Fibroblast of skin of scalp (primary cell): ENCODE measurements around the gene ADAMTS7. TPM values are rescaled to one million over a fixed set of nuclear protein-coding genes. Genes with fewer than 3 reads are reported as not detected.
"Not testable (repeated sequence)": the region's sequence is repeated elsewhere in the genome, so short reads cannot be mapped to it uniquely, and the experiment has no call there.

Experiments used
- DNase-seq: peaks from one replicate; pipeline ENCODE4 v3.0.0-alpha.2; 2013
- polyA plus RNA-seq, 2 experiments: library from polyadenylated mRNA; unstranded; fragments of 120-200 nt; gene quantifications; one replicate each; pipeline ENCODE4 v1.2.1, GENCODE V29; 2013; ENCODE audit not compliant: insufficient read length in 2 of 2

The ADAMTS7 gene, protein sequence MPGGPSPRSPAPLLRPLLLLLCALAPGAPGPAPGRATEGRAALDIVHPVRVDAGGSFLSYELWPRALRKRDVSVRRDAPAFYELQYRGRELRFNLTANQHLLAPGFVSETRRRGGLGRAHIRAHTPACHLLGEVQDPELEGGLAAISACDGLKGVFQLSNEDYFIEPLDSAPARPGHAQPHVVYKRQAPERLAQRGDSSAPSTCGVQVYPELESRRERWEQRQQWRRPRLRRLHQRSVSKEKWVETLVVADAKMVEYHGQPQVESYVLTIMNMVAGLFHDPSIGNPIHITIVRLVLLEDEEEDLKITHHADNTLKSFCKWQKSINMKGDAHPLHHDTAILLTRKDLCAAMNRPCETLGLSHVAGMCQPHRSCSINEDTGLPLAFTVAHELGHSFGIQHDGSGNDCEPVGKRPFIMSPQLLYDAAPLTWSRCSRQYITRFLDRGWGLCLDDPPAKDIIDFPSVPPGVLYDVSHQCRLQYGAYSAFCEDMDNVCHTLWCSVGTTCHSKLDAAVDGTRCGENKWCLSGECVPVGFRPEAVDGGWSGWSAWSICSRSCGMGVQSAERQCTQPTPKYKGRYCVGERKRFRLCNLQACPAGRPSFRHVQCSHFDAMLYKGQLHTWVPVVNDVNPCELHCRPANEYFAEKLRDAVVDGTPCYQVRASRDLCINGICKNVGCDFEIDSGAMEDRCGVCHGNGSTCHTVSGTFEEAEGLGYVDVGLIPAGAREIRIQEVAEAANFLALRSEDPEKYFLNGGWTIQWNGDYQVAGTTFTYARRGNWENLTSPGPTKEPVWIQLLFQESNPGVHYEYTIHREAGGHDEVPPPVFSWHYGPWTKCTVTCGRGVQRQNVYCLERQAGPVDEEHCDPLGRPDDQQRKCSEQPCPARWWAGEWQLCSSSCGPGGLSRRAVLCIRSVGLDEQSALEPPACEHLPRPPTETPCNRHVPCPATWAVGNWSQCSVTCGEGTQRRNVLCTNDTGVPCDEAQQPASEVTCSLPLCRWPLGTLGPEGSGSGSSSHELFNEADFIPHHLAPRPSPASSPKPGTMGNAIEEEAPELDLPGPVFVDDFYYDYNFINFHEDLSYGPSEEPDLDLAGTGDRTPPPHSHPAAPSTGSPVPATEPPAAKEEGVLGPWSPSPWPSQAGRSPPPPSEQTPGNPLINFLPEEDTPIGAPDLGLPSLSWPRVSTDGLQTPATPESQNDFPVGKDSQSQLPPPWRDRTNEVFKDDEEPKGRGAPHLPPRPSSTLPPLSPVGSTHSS (N-terminal part only)
- polyA plus RNA-seq (2013, experiment 1 of 2; ENCODE audit: insufficient read length), result 49.6 TPM
- polyA plus RNA-seq (2013, experiment 2 of 2; ENCODE audit: insufficient read length), result 47.9 TPM

DNA sequence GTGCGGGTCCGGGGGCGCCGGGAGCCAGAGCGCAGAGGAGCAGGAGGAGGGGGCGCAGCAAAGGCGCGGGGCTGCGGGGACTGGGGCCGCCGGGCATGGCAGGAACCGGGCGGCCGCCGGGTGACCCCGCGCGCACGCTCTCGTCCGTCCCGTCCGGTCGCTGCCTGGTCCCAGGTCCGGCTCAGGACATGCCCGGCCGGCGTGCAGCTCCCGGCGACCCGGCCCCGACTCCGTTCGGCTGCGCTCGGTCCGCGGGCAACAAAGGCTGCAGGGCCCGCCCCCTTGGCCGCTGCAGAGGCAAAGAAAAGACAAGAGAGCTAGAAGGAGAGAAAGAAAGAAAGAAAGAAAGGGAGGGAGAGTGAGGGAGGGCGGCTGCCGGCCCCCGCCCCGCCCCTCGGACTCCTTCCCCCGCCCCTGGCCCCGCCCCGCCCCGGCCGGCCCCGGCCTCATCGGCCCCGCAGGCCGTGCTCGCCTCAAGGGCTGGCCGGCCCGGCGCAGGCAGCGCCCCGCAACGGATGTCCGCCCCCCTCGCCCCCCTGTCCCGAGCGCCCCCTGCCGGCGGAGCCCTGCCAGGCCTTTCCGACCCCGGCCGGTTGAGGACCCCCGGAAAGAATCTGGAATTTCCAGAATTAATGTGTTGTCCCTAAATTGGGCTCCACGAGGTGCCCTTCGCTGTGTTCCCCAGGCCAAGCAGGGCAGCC lies at the start of gene ADAMTS7:
Gene ADAMTS7 (minus strand): TSS at position 341 of the 701 bp plus-strand sequence. CDS start 244 bp downstream, at position 97.
- peak; percentile 88 for DNase-seq

- peak; percentile 94 for DNase-seq
Measured at GRCh38 chr15:78859971-78860719, 48.9 kb upstream of the ADAMTS7 start.

GRCh38 chr15:78855746-78856145 lies 44.5 kb upstream of the ADAMTS7 start:
- peak; percentile 97 for DNase-seq

- DNase-seq, result peak; percentile 24
Measured at GRCh38 chr15:78854833-78855372, 43.6 kb upstream of the ADAMTS7 start.

- DNase-seq, result no peak
Measured at GRCh38 chr15:78853500-78853899, 42.2 kb upstream of the ADAMTS7 start.

DNA sequence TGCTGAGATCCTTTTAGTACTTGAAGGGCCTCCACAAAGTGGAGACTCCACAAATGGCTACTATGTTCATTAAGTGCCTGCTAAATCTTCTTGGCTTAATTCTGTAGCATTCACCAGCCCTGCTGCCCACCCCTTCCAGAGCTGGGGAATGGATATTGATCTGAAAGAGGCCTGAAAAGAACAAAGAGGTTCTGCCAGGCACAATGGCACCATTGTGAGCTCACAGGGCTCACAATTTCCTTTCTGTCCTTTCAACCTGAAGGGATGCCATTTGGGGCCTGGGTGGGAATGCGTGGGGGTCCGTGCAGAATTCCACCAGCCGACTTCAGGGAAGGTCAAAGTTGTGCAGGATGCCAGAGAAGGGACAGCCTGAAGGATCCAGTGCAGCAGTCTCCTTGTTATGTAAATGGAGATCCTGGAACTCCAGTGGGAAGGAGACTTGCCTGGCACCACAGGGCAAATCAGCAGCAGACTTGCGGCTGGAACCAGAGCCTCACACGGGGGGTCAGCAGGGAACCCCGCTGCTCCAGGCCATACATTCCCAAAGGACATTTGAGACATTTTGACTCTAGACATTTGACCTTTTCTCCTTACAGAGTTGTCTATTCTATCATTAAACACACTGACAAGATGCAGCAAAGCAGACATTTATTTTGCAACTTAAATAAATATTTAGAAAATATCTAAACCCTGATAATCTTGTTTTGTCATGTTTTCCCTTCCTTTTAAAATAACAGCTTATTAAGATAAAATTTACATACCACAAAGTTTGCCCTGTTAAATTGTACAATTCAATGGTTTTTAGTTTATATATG lies 39.9 kb upstream of the ADAMTS7 start:
- no peak for DNase-seq

- DNase-seq, result no peak
Measured at GRCh38 chr15:78850352-78850751, 39.1 kb upstream of the ADAMTS7 start.

DNA sequence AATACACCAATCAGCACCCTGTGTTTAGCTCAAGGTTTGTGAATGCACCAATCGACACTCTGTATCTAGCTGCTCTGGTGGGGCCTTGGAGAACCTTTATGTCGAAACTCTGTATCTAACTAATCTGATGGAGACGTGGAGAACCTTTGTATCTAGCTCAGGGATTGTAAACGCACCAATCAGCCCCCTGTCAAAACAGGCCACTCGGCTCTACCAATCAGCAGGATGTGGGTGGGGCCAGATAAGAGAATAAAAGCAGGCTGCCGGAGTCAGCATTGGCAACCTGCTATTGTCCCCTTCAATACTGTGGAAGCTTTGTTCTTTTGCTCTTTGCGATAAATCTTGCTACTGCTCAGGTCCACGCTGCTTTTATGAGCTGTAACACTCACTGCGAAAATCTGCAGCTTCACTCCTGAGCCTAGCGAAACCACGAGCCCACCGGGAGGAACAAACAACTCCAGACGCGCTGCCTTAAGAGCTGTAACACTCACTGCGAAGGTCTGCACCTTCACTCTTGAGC lies 36.2 kb upstream of the ADAMTS7 start:
- not testable (repeated sequence) for DNase-seq

DNA sequence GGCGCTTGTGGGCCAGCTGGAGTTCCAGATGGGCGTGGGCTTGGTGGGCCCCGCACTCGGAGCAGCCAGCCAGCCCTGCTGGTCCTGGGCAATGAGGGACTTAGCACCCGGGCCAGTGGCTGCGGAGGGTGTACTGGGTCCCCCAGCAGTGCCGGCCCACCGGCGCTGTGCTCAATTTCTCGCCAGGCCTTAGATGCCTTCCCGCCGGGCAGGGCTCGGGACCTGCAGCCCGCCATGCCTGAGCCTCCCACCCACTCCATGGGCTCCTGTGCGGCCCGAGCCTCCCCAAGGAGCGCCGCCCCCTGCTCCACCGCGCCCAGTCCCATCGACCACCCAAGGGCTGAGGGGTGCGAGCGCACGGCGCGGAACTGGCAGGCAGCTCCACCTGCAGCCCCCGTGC lies 35.6 kb upstream of the ADAMTS7 start:
- not testable (repeated sequence) for DNase-seq

DNA sequence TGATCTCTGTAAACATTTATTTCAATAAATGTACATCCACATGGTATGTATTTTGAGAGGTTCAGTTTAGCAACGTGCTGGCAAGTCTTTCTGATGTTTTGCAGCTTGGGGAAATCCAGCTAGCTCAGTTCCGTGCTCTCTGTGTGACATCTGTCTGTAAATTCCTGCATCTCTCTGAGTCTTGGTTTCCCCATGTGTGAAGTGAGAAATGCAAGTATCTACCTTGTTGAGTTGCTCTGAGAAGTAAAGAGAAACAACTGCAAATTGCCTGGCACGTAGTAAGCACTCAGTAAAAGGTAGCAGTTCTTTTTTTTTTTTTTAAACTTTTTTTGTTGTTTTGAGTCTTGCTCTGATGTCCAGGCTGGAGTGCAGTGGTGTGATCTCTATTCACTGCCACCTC lies 31.3 kb upstream of the ADAMTS7 start:
- DNase-seq, result no peak

- no peak for DNase-seq
Measured at GRCh38 chr15:78841891-78842290, 30.6 kb upstream of the ADAMTS7 start.

DNA sequence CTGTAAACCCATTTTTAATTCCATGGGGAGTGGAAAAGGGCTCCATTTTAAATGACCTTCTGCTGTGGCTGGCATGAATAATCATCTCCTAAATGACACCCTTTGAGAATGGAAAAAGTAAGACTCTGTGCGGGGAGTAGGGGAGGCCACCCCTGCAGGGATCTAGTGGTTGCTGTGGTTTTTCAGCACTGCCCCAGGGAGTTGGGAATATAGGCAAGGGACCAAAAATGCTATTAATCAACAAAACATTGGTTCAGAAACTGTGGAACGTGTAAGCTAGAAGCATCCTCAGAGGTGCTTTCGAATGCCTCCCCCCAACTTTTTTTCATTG lies 30.1 kb upstream of the ADAMTS7 start:
- DNase-seq, result peak; percentile 78

- DNase-seq, result peak; percentile 65
Measured at GRCh38 chr15:78840661-78841375, 29.6 kb upstream of the ADAMTS7 start.

DNA sequence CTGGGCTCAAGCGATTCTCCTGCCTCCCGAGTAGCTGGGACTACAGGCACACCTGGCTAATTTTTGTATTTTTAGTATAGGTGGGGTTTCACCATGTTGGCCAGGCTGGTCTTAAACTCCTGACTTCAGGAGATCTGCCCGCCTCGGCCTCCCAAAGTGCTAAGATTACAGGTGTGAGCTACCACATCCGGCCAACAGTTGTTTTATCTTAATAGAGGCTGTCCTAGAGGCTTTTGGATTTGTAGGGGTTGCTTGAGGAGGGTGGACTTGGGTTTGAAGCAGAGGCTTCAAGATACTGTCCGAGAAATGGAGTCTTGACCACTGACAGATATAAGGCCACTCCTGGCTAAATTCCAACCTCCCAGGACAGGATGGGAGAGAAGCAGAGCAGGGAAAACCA lies 27.9 kb upstream of the ADAMTS7 start:
- not testable (repeated sequence) for DNase-seq

GRCh38 chr15:78838489-78838888 lies 27.2 kb upstream of the ADAMTS7 start:
- DNase-seq, result peak; percentile 41

GRCh38 chr15:78837543-78837942 lies 26.3 kb upstream of the ADAMTS7 start:
- no peak for DNase-seq

DNA sequence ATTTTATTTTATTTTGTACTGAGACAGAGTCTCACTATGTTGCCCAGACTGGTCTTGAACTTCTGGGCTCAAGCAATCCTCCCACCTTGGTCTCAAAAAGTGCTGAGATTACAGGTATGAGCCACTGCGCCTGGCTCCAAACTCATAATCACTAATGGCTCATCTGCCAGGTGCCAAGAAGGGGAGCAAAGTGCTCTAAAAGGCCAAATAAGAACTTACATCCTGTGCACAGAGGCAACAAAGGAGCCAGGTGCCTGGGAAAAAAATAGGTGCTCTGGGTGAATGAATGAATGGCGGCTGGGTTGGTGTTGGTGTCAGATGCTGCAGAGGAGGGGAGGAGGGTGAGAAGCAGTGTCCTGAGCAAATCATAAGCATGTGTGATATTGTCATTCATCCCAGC lies 25.9 kb upstream of the ADAMTS7 start:
- no peak for DNase-seq

GRCh38 chr15:78836333-78836732 lies 25.1 kb upstream of the ADAMTS7 start:
- DNase-seq, result no peak
